EL (cell line): ENCODE measurements around the gene KRTAP5-9.
"Not testable (repeated sequence)": the region's sequence is repeated elsewhere in the genome, so short reads cannot be mapped to it uniquely, and the experiment has no call there.

ENCODE experiments used
- DNase-seq: peaks from one replicate; pipeline ENCODE4 v3.0.0-alpha.2; 2016

Gene KRTAP5-9

DNA sequence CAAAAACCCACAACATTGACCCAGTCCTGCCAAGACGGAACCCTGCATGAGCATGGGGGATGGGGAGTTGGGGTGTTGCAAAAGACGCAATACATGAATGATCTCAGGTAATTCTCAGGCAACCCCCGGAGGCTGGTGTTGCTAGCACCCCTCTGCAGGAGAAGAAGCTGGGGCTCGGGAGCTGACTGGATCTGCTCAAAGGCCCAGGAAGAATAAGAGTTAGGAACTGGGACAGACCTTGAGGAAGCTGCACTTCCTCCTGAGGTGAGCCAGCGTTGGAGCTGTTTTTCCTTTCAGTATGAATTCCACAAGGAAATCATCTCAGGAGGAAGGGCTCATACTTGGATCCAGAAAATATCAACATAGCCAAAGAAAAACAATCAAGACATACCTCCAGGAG is at the start of gene KRTAP5-9:
TSS of gene KRTAP5-9 (plus strand) at position 301 of the 400 bp plus-strand sequence. CDS start 238 bp downstream, outside the sequence.
- DNase-seq = no peak

DNA sequence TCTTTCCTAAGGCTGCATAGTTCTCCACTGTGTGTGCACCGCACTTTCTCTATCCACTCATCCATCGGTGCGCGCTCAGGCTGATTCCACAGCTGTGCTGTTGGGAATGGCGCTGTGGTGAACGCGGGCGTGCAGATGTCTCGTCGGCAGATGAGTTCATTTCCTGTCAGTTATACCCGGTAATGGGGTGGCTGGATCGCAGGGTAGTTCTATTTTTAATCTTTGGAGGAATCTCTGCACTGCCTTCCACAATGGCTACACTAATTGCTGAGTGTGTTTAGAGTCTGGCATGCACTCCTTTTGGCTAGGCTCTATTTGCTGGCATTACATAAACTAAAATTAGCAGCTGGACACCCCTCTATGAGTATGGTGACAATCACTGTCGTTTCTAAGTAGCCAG is 49.1 kb upstream of the KRTAP5-9 start:
- DNase-seq = no peak

DNA sequence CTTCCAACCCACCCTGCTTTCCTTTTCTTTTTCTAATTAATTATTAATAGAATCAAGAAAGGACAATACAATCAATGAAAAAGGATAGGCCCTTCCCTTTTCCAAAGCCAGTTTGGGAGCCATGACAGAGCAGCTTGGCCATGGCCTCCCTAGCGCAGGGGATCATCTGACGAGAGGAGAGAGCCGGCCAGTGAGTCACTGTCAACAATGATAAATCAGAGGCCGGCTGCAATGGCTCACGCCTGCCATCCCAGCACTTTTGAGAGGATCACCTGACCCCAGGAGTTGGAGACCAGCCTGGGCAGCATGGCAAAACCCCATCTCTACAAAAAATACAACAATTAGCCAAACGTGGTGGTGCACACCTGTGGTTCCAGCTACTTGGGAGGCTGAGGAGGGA is 48.7 kb upstream of the KRTAP5-9 start:
- no peak for DNase-seq

- no peak for DNase-seq
Observed at GRCh38 chr11:71500601-71501021, 47.6 kb upstream of the KRTAP5-9 start.

DNA sequence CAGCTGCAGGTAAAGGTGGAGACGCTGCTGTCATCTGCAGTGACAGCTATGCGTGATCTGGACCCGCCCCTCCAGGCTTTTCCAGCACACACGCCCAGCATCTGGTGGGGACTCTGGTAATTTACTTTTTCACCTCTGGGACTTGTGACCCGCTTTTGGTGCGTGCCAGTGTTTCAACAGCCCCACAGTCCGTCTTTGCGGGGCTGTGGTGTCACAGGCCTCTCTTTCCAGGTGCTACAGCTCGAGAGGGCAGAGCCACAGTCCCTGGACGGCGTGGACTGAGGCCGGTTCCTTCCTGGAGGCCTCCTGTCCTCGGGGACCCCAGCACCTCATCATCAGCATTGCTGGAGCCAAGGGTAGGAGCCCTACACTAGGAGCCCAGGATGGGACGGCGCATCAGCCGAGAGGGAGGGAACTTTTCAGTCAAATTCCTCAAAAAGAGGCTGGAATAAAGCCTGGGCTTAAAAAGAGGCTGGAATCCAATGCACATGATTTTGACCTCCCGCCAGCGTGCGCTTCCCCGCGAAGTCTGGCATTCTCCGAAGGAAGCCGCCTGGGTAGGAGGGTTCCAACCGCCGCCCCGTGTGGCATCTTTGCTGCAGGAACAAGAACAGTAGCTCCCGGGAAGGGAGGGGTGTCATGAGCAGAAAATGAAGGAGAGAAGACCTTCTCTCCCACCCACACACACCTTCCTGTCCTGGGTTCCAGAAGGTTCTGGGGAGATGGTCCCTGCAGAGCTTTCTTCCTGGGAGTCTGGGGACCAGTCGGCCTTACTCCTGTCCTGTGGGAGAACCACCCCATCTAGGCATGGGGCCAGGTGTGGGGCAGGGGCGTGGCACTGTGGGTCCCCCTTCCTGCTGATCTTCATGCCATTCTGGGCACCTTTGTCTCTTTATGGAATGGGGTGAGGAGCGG is 46.9 kb upstream of the KRTAP5-9 start:
- DNase-seq = no peak

GRCh38 chr11:71502026-71502425 is 46.2 kb upstream of the KRTAP5-9 start:
- DNase-seq = no peak

GRCh38 chr11:71502871-71503435 is 45.3 kb upstream of the KRTAP5-9 start:
- DNase-seq = no peak

DNA sequence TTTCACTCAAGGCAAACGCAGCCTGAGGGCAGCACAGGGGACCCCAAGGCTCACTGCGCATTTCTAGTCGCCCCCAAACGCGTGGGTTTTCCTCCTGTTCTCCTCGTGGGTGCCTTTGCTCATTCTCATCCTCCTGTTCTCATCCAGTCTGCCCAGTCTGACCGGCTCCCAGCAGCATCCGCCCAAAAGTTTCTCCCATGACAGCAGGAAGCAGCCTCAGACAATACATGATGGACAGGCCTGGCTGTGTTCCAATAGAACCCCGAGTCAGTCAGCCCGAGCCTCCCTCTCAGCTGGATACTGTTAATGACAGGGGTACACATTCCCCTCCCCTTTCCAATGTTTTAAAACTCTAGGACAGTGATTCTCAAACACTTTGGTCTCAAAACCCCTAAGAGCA is 43.7 kb upstream of the KRTAP5-9 start:
- DNase-seq = no peak

GRCh38 chr11:71505001-71505400 is 43.2 kb upstream of the KRTAP5-9 start:
- no peak for DNase-seq

GRCh38 chr11:71505781-71506180 is 42.4 kb upstream of the KRTAP5-9 start:
- DNase-seq = no peak

- no peak for DNase-seq
Observed at GRCh38 chr11:71507102-71507501, 41.1 kb upstream of the KRTAP5-9 start.

- no peak for DNase-seq
Observed at GRCh38 chr11:71518506-71519471, 29.4 kb upstream of the KRTAP5-9 start.

DNA sequence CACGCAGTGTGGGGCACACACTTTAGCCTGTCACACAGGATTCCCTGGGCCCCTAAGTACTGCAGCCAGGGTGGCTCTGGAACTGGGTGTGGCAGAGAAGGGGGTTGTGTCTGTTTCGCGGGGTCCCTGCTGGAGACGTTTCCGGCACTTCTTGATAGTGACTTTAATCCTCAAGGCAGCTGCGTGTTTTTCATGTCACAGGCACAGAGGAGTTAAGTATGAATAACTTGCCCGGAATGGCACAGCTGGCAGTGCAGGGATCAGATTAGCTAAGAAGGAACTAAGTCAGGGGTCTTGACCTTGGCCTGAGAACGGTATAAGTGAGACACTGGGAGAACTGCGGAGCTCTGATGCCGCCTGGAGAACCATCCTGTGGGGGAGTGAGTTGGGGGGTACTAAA is 28.7 kb upstream of the KRTAP5-9 start:
- no peak for DNase-seq

DNA sequence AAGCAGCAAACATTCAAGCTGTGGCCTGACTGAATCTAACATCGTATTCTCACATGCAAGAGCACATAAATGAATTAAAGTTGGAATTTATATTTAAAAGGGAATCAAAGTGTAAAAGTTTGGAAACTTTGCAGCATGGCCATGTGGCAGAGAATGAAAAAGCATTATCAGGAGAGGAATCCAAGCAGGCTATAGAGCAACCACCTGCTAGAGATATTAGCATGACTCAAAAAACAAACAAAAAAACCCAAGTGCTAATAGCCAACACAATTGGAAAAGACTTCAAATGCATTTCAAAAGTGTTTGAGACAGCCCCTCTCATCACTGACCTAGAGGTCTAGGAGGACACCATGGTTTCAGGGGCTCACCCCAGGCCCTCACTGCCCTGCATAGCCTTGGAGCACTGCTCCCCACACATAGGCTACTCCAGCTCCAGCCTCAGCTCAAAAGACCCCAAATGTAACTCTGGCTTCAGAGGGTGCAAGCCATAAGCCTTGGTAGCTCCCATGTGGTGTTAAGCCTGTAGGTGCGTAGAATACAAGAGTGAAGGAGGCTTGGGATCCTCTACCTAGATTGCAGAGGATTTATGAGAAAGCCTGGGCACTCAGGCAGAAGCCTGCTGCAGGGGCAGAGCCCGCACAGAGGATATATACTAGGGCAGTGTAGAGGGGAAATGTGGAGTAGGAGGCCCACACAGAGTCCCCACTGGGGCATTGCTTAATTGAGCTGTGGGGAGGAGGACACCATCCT is 22.9 kb upstream of the KRTAP5-9 start:
- no peak for DNase-seq

DNA sequence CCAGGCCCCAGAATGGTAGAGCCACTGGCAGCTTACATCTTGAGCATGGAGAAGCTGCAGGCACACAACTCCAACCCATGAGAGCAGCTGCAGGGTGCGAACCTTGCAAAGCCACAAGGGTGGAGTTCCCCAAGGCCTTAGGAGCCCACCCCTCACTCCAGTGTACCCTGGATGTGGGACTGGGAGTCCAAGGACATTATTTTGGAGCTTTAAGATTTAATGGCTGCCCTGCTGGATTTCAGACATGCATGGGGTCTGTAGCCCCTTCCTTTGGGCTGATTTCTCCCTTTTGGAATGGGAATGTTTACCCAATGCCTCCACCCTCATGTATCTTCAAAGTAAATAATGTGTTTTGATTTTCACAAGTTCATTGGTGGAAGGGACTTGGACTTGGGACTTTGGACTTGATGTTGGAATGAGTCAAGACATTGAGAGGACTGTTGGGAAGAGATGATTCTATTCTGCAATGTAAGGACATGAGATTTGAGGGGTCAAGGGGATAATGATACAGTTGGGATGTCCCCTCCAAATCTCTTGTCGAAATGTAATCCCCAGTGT is 22.2 kb upstream of the KRTAP5-9 start:
- no peak for DNase-seq

DNA sequence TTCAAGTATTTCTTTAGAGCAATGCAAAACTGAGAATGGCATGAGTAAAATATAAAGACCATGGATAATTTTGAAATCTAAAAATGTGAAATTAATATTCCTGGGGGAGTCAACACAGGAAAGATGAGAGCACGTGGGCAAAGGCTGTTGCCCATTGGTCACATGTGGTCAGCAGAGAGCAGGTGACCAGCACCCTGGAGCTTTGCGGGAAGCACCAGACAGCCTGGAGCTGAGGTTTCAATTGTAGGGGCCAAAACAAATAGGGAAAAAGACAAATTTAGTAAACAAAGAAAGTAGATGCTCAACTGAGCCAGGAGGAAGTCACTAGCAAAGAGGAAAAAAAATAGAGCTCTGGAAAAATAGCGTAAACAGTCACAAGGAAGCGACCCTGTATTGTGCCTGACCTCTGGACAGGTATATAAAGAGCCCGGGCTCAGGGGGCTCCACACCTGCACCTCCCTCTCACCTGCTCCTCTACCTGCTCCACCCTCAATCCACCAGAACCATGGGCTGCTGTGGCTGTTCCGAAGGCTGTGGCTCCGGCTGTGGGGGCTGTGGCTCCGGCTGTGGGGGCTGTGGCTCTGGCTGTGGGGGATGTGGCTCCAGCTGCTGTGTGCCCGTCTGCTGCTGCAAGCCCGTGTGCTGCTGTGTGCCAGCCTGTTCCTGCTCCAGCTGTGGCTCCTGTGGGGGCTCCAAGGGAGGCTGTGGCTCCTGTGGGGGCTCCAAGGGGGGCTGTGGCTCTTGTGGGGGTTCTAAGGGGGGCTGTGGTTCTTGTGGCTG is 21.2 kb upstream of the KRTAP5-9 start, which contains the start of gene KRTAP5-7:
TSS of gene KRTAP5-7 (plus strand) at position 472 of the 780 bp plus-strand sequence. CDS start at position 506, 34 bp downstream.
- DNase-seq = not testable (repeated sequence)

DNA sequence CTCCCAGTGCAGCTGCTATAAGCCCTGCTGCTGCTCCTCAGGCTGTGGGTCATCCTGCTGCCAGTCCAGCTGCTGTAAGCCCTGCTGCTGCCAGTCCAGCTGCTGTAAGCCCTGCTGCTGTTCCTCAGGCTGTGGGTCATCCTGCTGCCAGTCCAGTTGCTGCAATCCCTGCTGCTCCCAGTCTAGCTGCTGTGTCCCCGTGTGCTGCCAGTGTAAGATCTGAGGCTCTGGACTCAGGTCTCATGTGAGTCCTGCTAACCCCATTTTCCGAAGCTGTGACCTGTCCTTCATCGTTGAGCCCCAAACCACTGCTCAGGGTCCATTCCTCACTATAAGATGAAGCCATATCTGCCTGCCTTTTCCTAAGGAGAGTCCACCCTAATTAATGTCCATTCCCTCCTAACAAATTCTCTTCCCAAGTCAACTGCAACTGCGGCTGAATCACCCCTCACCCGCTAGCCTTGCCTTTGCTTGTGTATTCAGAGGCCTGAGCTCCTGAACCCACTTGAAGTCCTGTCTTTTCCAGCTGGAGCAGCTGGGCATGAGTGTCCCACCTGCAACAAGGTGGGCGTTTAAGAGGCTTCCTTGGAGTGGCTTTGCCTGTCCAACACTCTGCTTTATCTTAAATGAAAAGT is 20.5 kb upstream of the KRTAP5-9 start:
- DNase-seq = no peak

- no peak for DNase-seq
Observed at GRCh38 chr11:71530602-71531001, 17.6 kb upstream of the KRTAP5-9 start.

DNA sequence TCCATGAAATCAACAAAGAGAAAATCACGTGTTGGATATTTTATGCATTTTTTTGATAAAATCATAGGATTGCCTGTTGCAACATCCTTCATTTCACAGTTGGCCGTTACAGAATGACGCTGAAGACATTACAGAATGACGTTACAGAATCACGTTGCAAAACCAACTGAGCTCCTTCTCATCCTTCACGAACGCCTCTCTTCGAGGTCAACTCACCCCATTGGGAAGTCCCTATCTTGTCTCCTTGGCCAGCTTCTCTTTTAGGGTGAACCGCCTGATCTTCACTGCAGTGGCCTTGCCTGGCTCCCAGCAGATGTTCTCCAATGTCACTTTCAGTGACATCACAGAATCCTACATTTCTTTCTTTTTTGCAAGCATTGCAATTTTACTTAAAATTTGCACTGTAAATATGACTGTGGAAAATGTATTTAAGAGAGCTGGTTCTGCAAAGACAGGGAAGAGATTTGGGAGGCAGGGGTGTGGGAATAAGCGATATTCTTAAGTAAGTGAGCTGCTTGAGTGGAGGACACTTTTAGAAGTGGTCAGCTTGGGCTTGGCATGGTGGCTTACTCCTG is 16.1 kb upstream of the KRTAP5-9 start:
- DNase-seq = no peak
